ENCODE results near the gene ELK4.

Gene ELK4

GRCh38 chr1:205637854-205638468 is 6.2 kb upstream of the ELK4 start:
- no peak for TF ChIP-seq TAF1 (IDR thresholded peaks at IDR 0.05; ENCODE audit: low read depth)
- TF ChIP-seq EGR1 (IDR thresholded peaks at IDR 0.05): no peak
- no peak for TF ChIP-seq CEBPB (IDR thresholded peaks at IDR 0.05)
- TF ChIP-seq TCF12 (IDR thresholded peaks at IDR 0.05; ENCODE audit: low read depth): no peak
- TF ChIP-seq RAD21 (IDR thresholded peaks at IDR 0.05; ENCODE audit: low read depth): no peak
- no peak for TF ChIP-seq TEAD4 (IDR thresholded peaks at IDR 0.05)
- TF ChIP-seq, protein P1, sequence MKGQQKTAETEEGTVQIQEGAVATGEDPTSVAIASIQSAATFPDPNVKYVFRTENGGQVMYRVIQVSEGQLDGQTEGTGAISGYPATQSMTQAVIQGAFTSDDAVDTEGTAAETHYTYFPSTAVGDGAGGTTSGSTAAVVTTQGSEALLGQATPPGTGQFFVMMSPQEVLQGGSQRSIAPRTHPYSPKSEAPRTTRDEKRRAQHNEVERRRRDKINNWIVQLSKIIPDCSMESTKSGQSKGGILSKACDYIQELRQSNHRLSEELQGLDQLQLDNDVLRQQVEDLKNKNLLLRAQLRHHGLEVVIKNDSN (IDR thresholded peaks at IDR 0.05): no peak
- TF ChIP-seq, protein P2, sequence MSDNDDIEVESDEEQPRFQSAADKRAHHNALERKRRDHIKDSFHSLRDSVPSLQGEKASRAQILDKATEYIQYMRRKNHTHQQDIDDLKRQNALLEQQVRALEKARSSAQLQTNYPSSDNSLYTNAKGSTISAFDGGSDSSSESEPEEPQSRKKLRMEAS (IDR thresholded peaks at IDR 0.05): no peak
- TF ChIP-seq, protein P3, sequence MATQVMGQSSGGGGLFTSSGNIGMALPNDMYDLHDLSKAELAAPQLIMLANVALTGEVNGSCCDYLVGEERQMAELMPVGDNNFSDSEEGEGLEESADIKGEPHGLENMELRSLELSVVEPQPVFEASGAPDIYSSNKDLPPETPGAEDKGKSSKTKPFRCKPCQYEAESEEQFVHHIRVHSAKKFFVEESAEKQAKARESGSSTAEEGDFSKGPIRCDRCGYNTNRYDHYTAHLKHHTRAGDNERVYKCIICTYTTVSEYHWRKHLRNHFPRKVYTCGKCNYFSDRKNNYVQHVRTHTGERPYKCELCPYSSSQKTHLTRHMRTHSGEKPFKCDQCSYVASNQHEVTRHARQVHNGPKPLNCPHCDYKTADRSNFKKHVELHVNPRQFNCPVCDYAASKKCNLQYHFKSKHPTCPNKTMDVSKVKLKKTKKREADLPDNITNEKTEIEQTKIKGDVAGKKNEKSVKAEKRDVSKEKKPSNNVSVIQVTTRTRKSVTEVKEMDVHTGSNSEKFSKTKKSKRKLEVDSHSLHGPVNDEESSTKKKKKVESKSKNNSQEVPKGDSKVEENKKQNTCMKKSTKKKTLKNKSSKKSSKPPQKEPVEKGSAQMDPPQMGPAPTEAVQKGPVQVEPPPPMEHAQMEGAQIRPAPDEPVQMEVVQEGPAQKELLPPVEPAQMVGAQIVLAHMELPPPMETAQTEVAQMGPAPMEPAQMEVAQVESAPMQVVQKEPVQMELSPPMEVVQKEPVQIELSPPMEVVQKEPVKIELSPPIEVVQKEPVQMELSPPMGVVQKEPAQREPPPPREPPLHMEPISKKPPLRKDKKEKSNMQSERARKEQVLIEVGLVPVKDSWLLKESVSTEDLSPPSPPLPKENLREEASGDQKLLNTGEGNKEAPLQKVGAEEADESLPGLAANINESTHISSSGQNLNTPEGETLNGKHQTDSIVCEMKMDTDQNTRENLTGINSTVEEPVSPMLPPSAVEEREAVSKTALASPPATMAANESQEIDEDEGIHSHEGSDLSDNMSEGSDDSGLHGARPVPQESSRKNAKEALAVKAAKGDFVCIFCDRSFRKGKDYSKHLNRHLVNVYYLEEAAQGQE (IDR thresholded peaks at IDR 0.05; ENCODE audit: low read depth): no peak
- no peak for TF ChIP-seq FOXM1 (IDR thresholded peaks at IDR 0.05; ENCODE audit: borderline replicate concordance, low read depth)
- no peak for TF ChIP-seq CREB1 (IDR thresholded peaks at IDR 0.05; ENCODE audit: low read depth)
- TF ChIP-seq NFIC (IDR thresholded peaks at IDR 0.05): no peak
- no peak for TF ChIP-seq YY1 (IDR thresholded peaks at IDR 0.05; ENCODE audit: low read depth)

- no peak for TF ChIP-seq EP300 (IDR thresholded peaks at IDR 0.05; ENCODE audit: borderline replicate concordance)
- TF ChIP-seq YY1 (IDR thresholded peaks at IDR 0.05; ENCODE audit: low read depth): no peak
- no peak for TF ChIP-seq TAF1 (IDR thresholded peaks at IDR 0.05; ENCODE audit: low read depth)
- TF ChIP-seq TCF12 (IDR thresholded peaks at IDR 0.05; ENCODE audit: low read depth): no peak
- TF ChIP-seq, protein P1 (IDR thresholded peaks at IDR 0.05): no peak
- no peak for TF ChIP-seq CREB1 (IDR thresholded peaks at IDR 0.05; ENCODE audit: low read depth)
- no peak for TF ChIP-seq RAD21 (IDR thresholded peaks at IDR 0.05; ENCODE audit: low read depth)
- TF ChIP-seq, protein P2 (IDR thresholded peaks at IDR 0.05): no peak
- TF ChIP-seq NFIC (IDR thresholded peaks at IDR 0.05): no peak
- no peak for TF ChIP-seq TEAD4 (IDR thresholded peaks at IDR 0.05)
- no peak for TF ChIP-seq EGR1 (IDR thresholded peaks at IDR 0.05)
- TF ChIP-seq CEBPB (IDR thresholded peaks at IDR 0.05): no peak
- TF ChIP-seq FOXM1 (IDR thresholded peaks at IDR 0.05; ENCODE audit: borderline replicate concordance, low read depth): no peak
- TF ChIP-seq ZBTB7A (IDR thresholded peaks at IDR 0.05; ENCODE audit: low read depth): no peak
- TF ChIP-seq, protein P3 (IDR thresholded peaks at IDR 0.05; ENCODE audit: low read depth): no peak
Measured at GRCh38 chr1:205636732-205637131, 4.9 kb upstream of the ELK4 start.

GRCh38 chr1:205633421-205633976 is 1.7 kb upstream of the ELK4 start:
- no peak for TF ChIP-seq YY1 (IDR thresholded peaks at IDR 0.05; ENCODE audit: low read depth)
- TF ChIP-seq TCF12 (IDR thresholded peaks at IDR 0.05; ENCODE audit: low read depth): no peak
- no peak for TF ChIP-seq RAD21 (IDR thresholded peaks at IDR 0.05; ENCODE audit: low read depth)
- TF ChIP-seq, protein P1 (IDR thresholded peaks at IDR 0.05): no peak
- TF ChIP-seq EP300 (IDR thresholded peaks at IDR 0.05; ENCODE audit: borderline replicate concordance): no peak
- no peak for TF ChIP-seq EGR1 (IDR thresholded peaks at IDR 0.05)

DNA sequence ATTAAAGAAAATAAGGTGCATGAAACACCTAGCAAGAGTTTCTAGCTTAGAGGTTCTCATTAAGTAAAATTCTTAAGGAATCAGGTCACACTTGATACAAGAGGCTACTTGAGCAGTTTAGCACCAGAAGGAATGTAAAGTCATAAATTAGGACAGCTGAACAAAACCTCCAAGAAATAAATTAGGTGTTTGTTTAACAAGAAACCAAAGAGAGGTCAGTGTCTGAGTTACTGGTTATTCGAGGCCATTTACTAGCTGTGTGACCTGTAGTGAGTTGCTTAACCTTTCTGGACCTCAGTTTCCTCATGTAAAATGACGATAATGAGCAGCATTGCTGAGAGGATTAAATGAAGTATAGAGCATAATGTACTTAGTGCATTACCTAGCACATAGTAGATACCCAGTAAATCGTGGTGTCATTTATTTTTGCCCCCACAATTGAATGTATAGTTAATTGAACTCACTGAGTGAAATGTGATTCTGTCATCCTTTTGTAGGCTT is 908 bp upstream of the ELK4 start:
- TF ChIP-seq RAD21 (IDR thresholded peaks at IDR 0.05; ENCODE audit: low read depth): no peak
- no peak for TF ChIP-seq FOXM1 (IDR thresholded peaks at IDR 0.05; ENCODE audit: borderline replicate concordance, low read depth)
- TF ChIP-seq, protein P1 (IDR thresholded peaks at IDR 0.05): no peak
- no peak for TF ChIP-seq EP300 (IDR thresholded peaks at IDR 0.05; ENCODE audit: borderline replicate concordance)
- TF ChIP-seq, protein P2 (IDR thresholded peaks at IDR 0.05): no peak
- TF ChIP-seq YY1 (IDR thresholded peaks at IDR 0.05; ENCODE audit: low read depth): no peak
- TF ChIP-seq EGR1 (IDR thresholded peaks at IDR 0.05): no peak
- no peak for TF ChIP-seq CEBPB (IDR thresholded peaks at IDR 0.05)
- no peak for TF ChIP-seq TCF12 (IDR thresholded peaks at IDR 0.05; ENCODE audit: low read depth)
- TF ChIP-seq, protein P3 (IDR thresholded peaks at IDR 0.05; ENCODE audit: low read depth): no peak
- TF ChIP-seq ZBTB7A (IDR thresholded peaks at IDR 0.05; ENCODE audit: low read depth): no peak
- TF ChIP-seq TAF1 (IDR thresholded peaks at IDR 0.05; ENCODE audit: low read depth): no peak
- TF ChIP-seq NFIC (IDR thresholded peaks at IDR 0.05): no peak
- no peak for TF ChIP-seq CREB1 (IDR thresholded peaks at IDR 0.05; ENCODE audit: low read depth)
- no peak for TF ChIP-seq TEAD4 (IDR thresholded peaks at IDR 0.05)

Data from Ishikawa (cell line).